RWPE2 (cell line): ENCODE results near the gene FBXL16.

Experiments
- ATAC-seq: fragments of 200-7000 bp; cut with Tn5 transposase; 3 replicates; pipeline ENCODE4 v1.9.1; 2021; ENCODE audit warnings: low read depth
- DNase-seq: peaks from one replicate; pipeline ENCODE4 v3.0.0-alpha.2; 2020; ENCODE audit warnings: low spot score
- H3K27ac ChIP-seq: fragments of 450-650 bp; 2 replicates; pipeline ENCODE4 v1.5.1; 2017; ENCODE audit warnings: mild to moderate bottlenecking; ENCODE audit not compliant: poor library complexity, severe bottlenecking
- H3K27me3 ChIP-seq: fragments of 250-450 bp; sonication (Bioruptor Pico); 2 replicates; pipeline ENCODE4 v1.5.1; 2021; ENCODE audit warnings: mild to moderate bottlenecking, moderate library complexity; ENCODE audit not compliant: insufficient read depth, poor library complexity, severe bottlenecking
- H3K36me3 ChIP-seq: fragments of 250-450 bp; sonication (Bioruptor Pico); 2 replicates; pipeline ENCODE4 v1.5.1; 2020; ENCODE audit warnings: low read depth, mild to moderate bottlenecking, moderate library complexity
- H3K4me1 ChIP-seq: fragments of 250-450 bp; sonication (Bioruptor Pico); 2 replicates; pipeline ENCODE4 v1.5.1; 2021; ENCODE audit warnings: mild to moderate bottlenecking, moderate library complexity; ENCODE audit not compliant: insufficient read depth, poor library complexity, severe bottlenecking
- H3K4me3 ChIP-seq: fragments of 250-450 bp; sonication (Bioruptor Pico); 2 replicates; pipeline ENCODE4 v1.5.1; 2021; ENCODE audit warnings: mild to moderate bottlenecking, moderate library complexity; ENCODE audit not compliant: severe bottlenecking
- H3K9me3 ChIP-seq: fragments of 250-450 bp; sonication (Bioruptor Pico); 2 replicates; pipeline ENCODE4 v1.5.1; 2021; ENCODE audit warnings: mild to moderate bottlenecking, moderate library complexity; ENCODE audit not compliant: severe bottlenecking
- TF ChIP-seq, protein P1 (sequence below): fragments of 450-650 bp; IDR thresholded peaks from one replicate; pipeline ENCODE4 v1.5.1; 2017; ENCODE audit warnings: mild to moderate bottlenecking, moderate library complexity; ENCODE audit not compliant: poor library complexity, severe bottlenecking

Gene FBXL16

DNA sequence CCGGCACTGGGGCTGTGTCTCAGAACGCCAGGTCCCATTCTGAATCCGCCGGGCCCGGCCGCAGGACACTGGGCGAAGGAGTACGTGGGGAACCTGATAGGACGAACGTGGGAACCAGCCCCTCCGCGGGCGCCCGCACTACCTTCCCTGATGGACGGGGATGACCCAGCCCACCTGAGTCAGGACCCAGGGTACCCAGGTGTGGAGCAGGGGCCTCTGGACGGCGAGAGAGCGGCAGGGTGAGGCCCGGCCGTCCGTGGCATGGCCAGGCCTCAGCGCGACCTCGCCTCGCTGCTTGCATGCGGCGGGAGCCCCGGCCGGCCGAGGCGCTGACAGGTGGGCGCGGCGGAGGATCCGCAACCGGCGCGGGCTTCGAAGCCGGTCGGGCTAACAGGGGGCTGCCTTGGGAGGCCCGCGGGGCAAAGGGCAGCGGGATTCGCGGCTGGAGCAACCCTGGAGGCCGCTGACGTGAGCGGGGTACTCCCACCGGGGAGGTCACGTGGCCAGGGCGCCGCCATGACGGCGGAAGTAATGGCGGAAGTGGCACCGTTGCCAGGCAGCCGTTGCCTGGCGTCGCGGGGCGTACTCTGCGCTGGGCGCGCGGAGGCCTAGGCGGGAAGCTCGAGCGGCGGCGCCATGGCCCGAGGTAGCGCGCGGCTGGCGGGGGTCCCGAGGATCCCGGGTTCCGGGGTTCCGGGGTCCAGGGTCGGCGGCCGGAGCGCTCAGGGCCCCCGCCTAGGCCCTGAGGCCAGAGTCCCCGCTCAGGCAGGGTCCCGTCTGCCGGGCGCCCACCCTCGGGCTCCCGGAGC, 56.6 kb downstream of the FBXL16 start, which contains the start of gene WDR90:
Gene WDR90, plus strand, starts transcription at position 585 of the 809 bp plus-strand sequence. Its CDS starts 52 bp downstream, at position 637.
- Histone ChIP-seq H3K4me3 (peak within 1 kb of the TSS; percentile 70), H3K36me3 (peaks cover 7% of the 10 kb centered on the region; the same call in 1 of the 2 replicates), H3K9me3 (no peaks in the 10 kb centered on the region), H3K4me1 (peaks cover 18% of the 10 kb centered on the region), H3K27me3 (no peaks in the 10 kb centered on the region), H3K27ac (peak within 1 kb of the TSS; percentile 79)
- ATAC-seq, result peak; percentile 69
- DNase-seq, result peak; percentile 92
- TF ChIP-seq, protein P1, sequence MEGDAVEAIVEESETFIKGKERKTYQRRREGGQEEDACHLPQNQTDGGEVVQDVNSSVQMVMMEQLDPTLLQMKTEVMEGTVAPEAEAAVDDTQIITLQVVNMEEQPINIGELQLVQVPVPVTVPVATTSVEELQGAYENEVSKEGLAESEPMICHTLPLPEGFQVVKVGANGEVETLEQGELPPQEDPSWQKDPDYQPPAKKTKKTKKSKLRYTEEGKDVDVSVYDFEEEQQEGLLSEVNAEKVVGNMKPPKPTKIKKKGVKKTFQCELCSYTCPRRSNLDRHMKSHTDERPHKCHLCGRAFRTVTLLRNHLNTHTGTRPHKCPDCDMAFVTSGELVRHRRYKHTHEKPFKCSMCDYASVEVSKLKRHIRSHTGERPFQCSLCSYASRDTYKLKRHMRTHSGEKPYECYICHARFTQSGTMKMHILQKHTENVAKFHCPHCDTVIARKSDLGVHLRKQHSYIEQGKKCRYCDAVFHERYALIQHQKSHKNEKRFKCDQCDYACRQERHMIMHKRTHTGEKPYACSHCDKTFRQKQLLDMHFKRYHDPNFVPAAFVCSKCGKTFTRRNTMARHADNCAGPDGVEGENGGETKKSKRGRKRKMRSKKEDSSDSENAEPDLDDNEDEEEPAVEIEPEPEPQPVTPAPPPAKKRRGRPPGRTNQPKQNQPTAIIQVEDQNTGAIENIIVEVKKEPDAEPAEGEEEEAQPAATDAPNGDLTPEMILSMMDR, result no peak

DNA sequence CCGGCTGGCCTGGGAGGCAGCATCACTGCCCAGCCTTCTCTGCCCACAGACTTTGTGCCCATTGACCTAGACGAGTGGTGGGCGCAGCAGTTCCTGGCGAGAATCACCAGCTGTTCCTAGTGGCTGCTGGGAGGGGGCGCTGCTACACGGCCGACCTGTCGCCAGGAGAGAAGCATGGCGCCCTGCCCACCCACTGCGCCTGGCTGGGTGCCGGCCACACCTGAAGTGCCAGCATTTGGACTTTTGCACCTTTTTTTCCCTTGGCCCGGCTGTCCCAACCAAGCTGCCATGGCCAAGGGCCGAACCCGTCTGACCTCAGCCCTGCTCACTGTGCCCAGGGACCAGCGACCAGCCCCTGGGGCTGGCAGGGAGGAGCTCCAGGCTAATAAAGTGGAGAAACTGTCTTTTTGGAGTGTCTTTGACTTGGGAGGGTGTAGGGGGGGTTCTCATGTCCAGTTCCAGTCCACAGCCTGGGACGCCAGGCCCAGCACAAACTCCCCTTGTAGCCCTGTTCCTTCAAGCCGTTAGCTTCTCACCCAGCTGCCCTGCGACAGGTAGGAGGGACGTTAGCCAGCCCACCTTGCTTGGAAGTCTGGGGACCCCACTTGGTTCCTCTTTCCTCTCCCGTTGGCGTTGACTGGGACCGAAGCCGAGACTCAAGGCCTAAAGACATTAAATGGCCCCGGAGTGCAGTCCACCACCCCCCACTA, 57.4 kb downstream of the FBXL16 start:
- Histone ChIP-seq H3K4me3 (peak overlapping the region; percentile 70), H3K27me3 (no peaks in the 10 kb centered on the region), H3K36me3 (peaks cover 7% of the 10 kb centered on the region; the same call in 1 of the 2 replicates), H3K4me1 (peaks cover 18% of the 10 kb centered on the region), H3K27ac (peak overlapping the region; percentile 79), H3K9me3 (no peaks in the 10 kb centered on the region)
- TF ChIP-seq, protein P1, result peak; percentile 77
- ATAC-seq (peak; percentile 6), DNase-seq (no peak)

GRCh38 chr16:647173-647902, 58.3 kb downstream of the FBXL16 start:
- Histone ChIP-seq H3K4me1 (peaks cover 18% of the 10 kb centered on the region), H3K4me3 (no peak overlapping the region), H3K27ac (peak overlapping the region; percentile 79), H3K9me3 (no peaks in the 10 kb centered on the region), H3K27me3 (no peaks in the 10 kb centered on the region), H3K36me3 (peaks cover 3% of the 10 kb centered on the region; the same call in 1 of the 2 replicates)
- ATAC-seq (no peak), DNase-seq (no peak)
- TF ChIP-seq, protein P1, result no peak

DNA sequence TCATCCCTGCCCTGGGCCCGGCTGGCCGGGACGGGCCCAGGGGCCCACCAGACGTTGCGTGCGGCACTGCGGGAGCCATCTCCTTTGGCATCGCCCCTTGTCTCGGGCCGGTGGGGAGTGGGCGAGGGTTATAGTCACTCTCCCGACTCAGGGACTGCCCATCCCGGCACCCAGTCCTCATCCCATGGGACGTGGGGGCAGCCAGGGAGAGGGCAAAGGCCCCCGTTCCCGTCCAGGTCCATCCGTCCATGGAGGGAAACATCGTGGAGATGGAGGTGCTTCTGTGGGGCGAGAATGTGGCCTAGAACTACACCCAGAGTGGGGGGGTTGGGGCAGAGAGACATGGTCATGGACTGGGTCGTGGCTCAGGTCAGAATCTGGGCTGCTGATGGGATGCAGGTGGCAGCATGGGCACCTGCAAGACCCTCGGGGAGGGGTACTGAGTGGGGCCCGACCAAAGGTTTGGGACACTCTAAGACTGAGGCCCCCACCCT, 58.9 kb downstream of the FBXL16 start:
- H3K4me1 ChIP-seq, result peaks cover 18% of the 10 kb centered on the region
- H3K9me3 ChIP-seq, result no peaks in the 10 kb centered on the region
- no peak overlapping the region for H3K4me3 ChIP-seq
- H3K27me3 ChIP-seq, result no peaks in the 10 kb centered on the region
- ATAC-seq (no peak), DNase-seq (no peak)
- TF ChIP-seq, protein P1, result no peak
- H3K27ac ChIP-seq, result peak overlapping the region; percentile 5
- H3K36me3 ChIP-seq, result 0 out of 2 replicates have a peak, but pooled peaks cover 3% of the 10 kb centered on the region
